GM12892 (cell line): ENCODE data around the gene ABCC1.

Experiments used
- POLR2A ChIP-seq: IDR thresholded peaks from 2 replicates; pipeline ENCODE4 v1.6.1; 2011; ENCODE audit warnings: low read depth, low read length, control low read depth
- TAF1 ChIP-seq: IDR thresholded peaks from 2 replicates; pipeline ENCODE4 v1.6.1; 2011; ENCODE audit warnings: low read depth, mild to moderate bottlenecking, control low read depth, low read length, borderline replicate concordance

- no peak for TF ChIP-seq TAF1
- TF ChIP-seq POLR2A = no peak
Observed at GRCh38 chr16:15976929-15977637, 27.7 kb downstream of the ABCC1 start.
